Cardiac muscle cell (in vitro differentiated cells and primary cell): Measurements from ENCODE around the gene HCFC2. TPM values are rescaled to one million over a fixed set of nuclear protein-coding genes. Genes with fewer than 3 reads are reported as not detected.

ENCODE experiments used
- DNase-seq, 2 donors: peaks; one replicate each; pipeline versions ENCODE4 v3.0.0 to v3.0.0-alpha.2; 2010 to 2017; ENCODE audit warnings: low read depth in 1 of 2, low spot score in 1 of 2
- H3K27ac ChIP-seq: fragments of 200-600 bp; sonication (generic); 2 replicates; pipeline ENCODE4 v1.5.1; 2016
- H3K27me3 ChIP-seq: fragments of 200-600 bp; sonication (generic); 2 replicates; pipeline ENCODE4 v1.6.0; 2016; ENCODE audit warnings: control low read depth
- H3K36me3 ChIP-seq: fragments of 200-600 bp; sonication (generic); 2 replicates; pipeline ENCODE4 v1.5.1; 2016; ENCODE audit warnings: control low read depth
- H3K4me1 ChIP-seq: fragments of 200-600 bp; sonication (generic); 2 replicates; pipeline ENCODE4 v1.8.1; 2017; ENCODE audit warnings: low read depth, mild to moderate bottlenecking, mixed run types
- H3K4me3 ChIP-seq: fragments of 200-600 bp; sonication (generic); 2 replicates; pipeline ENCODE4 v1.5.1; 2016; ENCODE audit warnings: mild to moderate bottlenecking
- H3K9me3 ChIP-seq: fragments of 200-600 bp; sonication (generic); 2 replicates; pipeline ENCODE4 v1.5.1; 2017; ENCODE audit warnings: low read depth, mild to moderate bottlenecking, control low read depth
- polyA plus RNA-seq: library from polyadenylated mRNA; unstranded; fragments of >200 nt; fragmentation: Nextera tagmentation; extraction: Ambion mirVana; gene quantifications from 2 replicates; pipeline ENCODE4 v1.2.1, GENCODE V29; 2016
- total RNA-seq: library from RNA; depleted of rRNA; stranded (reverse); fragments of >200 nt; gene quantifications from 2 replicates; pipeline ENCODE4 v1.2.3, GENCODE V29; 2016
- TF ChIP-seq, protein P1 (sequence below): IDR thresholded peaks from 2 replicates; pipeline ENCODE4 v1.5.1; 2012; ENCODE audit warnings: low read depth, mild to moderate bottlenecking, low read length

HCFC2 gene
- total and polyA plus RNA-seq, 2 experiments from 2014 or later, result 9.3 to 14.7 TPM

DNA sequence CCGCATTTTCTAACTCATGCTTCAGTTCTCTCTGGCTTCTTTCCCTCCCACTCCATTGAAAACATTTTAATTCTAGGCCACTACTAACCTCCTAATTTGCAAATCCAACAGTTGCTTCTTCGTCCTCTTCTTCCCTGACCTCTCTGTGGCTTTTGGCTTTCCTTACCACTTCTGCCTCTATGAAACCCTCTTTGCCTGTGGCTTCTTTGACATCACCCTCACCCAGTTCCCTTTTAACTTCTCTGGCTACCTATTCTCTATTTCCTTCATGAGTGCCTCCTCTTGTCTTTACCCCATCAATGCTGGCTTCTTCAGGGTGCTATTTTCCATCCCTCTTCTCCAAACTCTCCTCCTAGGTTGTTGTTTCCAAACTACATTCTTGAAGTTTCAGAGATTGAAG, 4.4 kb upstream of the HCFC2 start:
- H3K27me3 ChIP-seq, result no peaks in the 10 kb centered on the region
- H3K27ac ChIP-seq, result no peak overlapping the region
- H3K4me1 ChIP-seq, result no peaks in the 10 kb centered on the region
- H3K36me3 ChIP-seq, result no peaks in the 10 kb centered on the region
- no peaks in the 10 kb centered on the region for H3K9me3 ChIP-seq
- no peak for DNase-seq
- TF ChIP-seq, protein P1, sequence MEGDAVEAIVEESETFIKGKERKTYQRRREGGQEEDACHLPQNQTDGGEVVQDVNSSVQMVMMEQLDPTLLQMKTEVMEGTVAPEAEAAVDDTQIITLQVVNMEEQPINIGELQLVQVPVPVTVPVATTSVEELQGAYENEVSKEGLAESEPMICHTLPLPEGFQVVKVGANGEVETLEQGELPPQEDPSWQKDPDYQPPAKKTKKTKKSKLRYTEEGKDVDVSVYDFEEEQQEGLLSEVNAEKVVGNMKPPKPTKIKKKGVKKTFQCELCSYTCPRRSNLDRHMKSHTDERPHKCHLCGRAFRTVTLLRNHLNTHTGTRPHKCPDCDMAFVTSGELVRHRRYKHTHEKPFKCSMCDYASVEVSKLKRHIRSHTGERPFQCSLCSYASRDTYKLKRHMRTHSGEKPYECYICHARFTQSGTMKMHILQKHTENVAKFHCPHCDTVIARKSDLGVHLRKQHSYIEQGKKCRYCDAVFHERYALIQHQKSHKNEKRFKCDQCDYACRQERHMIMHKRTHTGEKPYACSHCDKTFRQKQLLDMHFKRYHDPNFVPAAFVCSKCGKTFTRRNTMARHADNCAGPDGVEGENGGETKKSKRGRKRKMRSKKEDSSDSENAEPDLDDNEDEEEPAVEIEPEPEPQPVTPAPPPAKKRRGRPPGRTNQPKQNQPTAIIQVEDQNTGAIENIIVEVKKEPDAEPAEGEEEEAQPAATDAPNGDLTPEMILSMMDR, result no peak
- no peak overlapping the region for H3K4me3 ChIP-seq

DNA sequence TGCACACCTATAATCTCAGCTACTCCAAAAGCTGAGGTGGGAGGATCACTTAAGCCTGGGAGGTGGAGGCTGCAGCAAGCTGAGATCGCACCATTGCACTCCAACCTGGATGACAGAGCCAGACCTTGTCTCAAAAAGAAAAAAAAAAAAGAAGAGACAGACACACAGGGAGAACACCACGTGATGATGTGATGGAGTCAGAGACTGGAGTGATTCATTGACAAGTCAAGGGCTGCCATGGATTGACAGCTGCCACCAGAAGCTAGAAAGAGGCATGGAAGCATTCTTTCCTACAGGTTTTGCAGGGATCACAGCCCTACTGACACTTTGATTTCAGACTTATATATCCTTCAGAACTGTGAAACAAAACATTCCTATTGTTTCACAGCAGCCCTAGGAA, 3.5 kb upstream of the HCFC2 start:
- Histone ChIP-seq H3K27me3 (no peaks in the 10 kb centered on the region), H3K36me3 (no peaks in the 10 kb centered on the region), H3K27ac (no peak overlapping the region), H3K9me3 (no peaks in the 10 kb centered on the region), H3K4me1 (peaks cover 6% of the 10 kb centered on the region), H3K4me3 (no peak overlapping the region)
- TF ChIP-seq, protein P1, result no peak
- DNase-seq, result no peak

DNA sequence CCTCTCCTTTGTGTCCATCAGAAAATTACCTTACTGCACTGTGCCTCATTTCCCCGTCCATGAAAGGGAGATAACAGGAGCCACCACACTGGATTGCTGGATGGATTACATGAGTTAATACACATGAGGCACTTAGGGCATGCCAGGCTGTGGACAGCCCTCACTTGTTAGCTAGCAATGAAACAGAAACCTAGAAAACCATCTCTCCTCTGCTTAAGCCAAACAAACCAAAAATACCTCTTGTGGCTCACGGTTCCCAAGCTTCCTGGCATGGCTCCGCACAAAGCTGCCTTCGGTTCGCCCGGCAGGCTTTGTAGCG, 660 bp upstream of the HCFC2 start:
- Histone ChIP-seq H3K27me3 (no peaks in the 10 kb centered on the region), H3K27ac (peak overlapping the region; percentile 70), H3K36me3 (peaks cover 8% of the 10 kb centered on the region), H3K4me1 (peaks cover 8% of the 10 kb centered on the region), H3K4me3 (peak overlapping the region; percentile 64), H3K9me3 (no peaks in the 10 kb centered on the region)
- TF ChIP-seq, protein P1, result no peak
- DNase-seq, result no peak

DNA sequence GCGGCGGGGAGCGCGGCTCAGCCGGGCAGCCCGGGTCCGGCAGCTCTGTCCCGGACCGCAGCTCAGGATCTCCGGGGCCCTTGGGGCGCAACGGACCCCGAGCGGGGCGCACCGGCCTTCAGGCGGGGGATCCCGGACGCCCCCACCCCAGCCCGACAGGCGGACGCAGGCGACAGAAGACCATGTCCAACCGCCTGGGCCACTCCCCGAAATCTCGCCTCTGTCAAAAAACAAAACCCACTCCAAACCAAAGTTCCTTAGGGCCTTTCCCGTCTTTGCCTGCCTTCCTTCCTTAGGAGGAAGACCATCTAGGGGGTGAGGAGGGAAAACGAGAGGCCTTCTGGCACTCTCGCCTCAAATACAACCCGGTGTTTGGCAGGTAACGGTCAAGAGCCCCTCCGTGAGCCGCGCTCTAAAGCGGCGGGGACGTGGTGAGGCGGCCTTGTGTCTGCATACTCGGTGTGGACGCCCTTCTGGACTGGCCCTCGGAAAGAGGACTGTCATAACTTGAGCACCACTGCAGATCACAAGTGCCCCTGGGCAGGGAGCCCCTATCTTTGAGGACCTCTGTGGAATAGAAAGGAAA, 604 bp downstream of the HCFC2 start:
- TF ChIP-seq, protein P1, result no peak
- Histone ChIP-seq H3K27me3 (no peaks in the 10 kb centered on the region), H3K9me3 (no peaks in the 10 kb centered on the region), H3K4me3 (peak overlapping the region; percentile 64), H3K4me1 (peaks cover 8% of the 10 kb centered on the region), H3K36me3 (peaks cover 12% of the 10 kb centered on the region), H3K27ac (peak overlapping the region; percentile 80)
- DNase-seq, result peak in 1 of 2 donors; percentile 63

DNA sequence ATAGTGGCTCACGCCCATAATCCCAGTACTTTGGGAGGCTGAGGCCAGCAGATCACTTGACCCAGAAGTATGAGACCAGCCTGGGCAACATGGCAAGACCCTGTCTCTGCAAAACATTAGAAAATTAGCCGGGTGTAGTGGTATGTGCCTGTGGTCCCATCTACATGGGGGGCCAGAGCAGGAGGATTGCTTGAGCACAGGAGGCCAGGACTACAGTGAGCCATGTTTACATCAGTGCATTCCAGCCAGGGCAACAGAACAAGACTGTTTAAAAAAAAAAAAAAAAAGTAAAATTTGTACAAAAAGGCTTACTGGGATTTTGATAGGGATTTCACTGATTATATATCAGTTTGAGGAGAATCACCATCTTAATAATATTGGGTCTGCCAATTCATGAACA, 7.8 kb downstream of the HCFC2 start:
- TF ChIP-seq, protein P1, result no peak
- Histone ChIP-seq H3K4me1 (no peaks in the 10 kb centered on the region), H3K27ac (no peak overlapping the region), H3K9me3 (no peaks in the 10 kb centered on the region), H3K36me3 (peaks cover 18% of the 10 kb centered on the region), H3K4me3 (no peak overlapping the region), H3K27me3 (no peaks in the 10 kb centered on the region)
- DNase-seq, result no peak

DNA sequence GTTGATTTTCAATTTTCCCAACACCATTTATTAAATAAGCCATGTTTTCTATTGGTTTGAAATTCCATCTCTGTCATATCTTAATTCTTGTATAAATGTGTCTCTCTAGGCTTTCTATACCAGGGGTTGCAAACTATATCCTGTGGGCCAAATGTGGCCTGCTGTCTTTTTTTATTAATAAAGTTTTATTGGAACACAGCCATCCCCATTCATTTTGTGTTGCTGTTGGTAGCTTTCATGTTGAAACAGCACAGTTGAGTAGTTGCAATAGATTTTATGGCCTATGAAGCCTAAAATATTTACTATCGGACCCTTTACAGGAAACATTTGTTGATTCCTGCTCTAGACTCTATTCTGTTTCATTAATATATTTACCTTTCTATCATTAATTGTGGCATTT, 9.4 kb downstream of the HCFC2 start:
- H3K27ac ChIP-seq, result no peak overlapping the region
- TF ChIP-seq, protein P1, result no peak
- peaks cover 11% of the 10 kb centered on the region for H3K36me3 ChIP-seq
- H3K9me3 ChIP-seq, result no peaks in the 10 kb centered on the region
- H3K27me3 ChIP-seq, result no peaks in the 10 kb centered on the region
- no peaks in the 10 kb centered on the region for H3K4me1 ChIP-seq
- DNase-seq, result no peak
- no peak overlapping the region for H3K4me3 ChIP-seq
